Uterus (tissue), 2 donors: ENCODE results near the gene SLC51B.

ENCODE experiments used
- CTCF ChIP-seq, 4 experiments: fragments of 200-600 bp in 2 of 4; fragments of 450-650 bp in 2 of 4; sonication (generic) in 2 of 4; IDR thresholded peaks; one replicate each; pipeline ENCODE4 v1.5.1; 2016 to 2019; ENCODE audit warnings: antibody characterized with exemption in 4 of 4, mild to moderate bottlenecking in 2 of 4, moderate library complexity in 1 of 4
- POLR2A ChIP-seq, 2 donors: fragments of 450-650 bp; IDR thresholded peaks; one replicate each; pipeline ENCODE4 v1.6.1; 2016; ENCODE audit warnings: antibody characterized with exemption in 2 of 2, mild to moderate bottlenecking in 1 of 2, moderate library complexity in 1 of 2

- TF ChIP-seq CTCF (IDR thresholded peaks at IDR 0.05): no peak
- TF ChIP-seq POLR2A (IDR thresholded peaks at IDR 0.05): peak in 1 of 2 donors; percentile 37
These were observed 21.6 kb downstream of the SLC51B start for GRCh38 chr15:65066635-65067316.
